Natural killer cell treated with Interleukin-12 subunit alpha and Interleukin-12 subunit beta and Interleukin-15 and Interleukin-18, amount 100 ng/mL, for 72 hours (primary cell): ENCODE results near the gene DNAJC3. TPM values are rescaled to one million over a fixed set of nuclear protein-coding genes. Genes with fewer than 3 reads are reported as not detected.

Experiments used
- ATAC-seq, 2 donors: fragments of 150-1000 bp; cut with Tn5 transposase in 1 of 2; sonication (Bioruptor Pico), chemical (Tn5 transposase) in 1 of 2; 2 replicates each; pipeline ENCODE4 v1.10.0; 2021
- DNase-seq: peaks from one replicate; pipeline ENCODE4 v3.0.0; 2022; ENCODE audit warnings: low spot score
- H3K27ac Mint-ChIP-seq, 2 donors: 1 replicate in 1 of 2; 2 replicates in 1 of 2; pipeline ENCODE4 v1.8.0; 2022; ENCODE audit warnings: mixed read lengths in 2 of 2, mild to moderate bottlenecking in 1 of 2, moderate library complexity in 1 of 2
- H3K27me3 Mint-ChIP-seq, 2 donors: 1 replicate in 1 of 2; 2 replicates in 1 of 2; pipeline ENCODE4 v1.8.0; 2022; ENCODE audit warnings: mixed read lengths in 2 of 2
- H3K36me3 Mint-ChIP-seq: one replicate; pipeline ENCODE4 v1.8.0; 2022; ENCODE audit warnings: mixed read lengths
- H3K4me1 Mint-ChIP-seq, 2 donors: 1 replicate in 1 of 2; 2 replicates in 1 of 2; pipeline ENCODE4 v1.8.0; 2022; ENCODE audit warnings: low read depth in 2 of 2, mixed read lengths in 2 of 2, mild to moderate bottlenecking in 1 of 2
- H3K4me3 Mint-ChIP-seq: one replicate; pipeline ENCODE4 v1.8.0; 2022; ENCODE audit warnings: mixed read lengths
- H3K9me3 Mint-ChIP-seq: 2 replicates; pipeline ENCODE4 v1.8.0; 2022; ENCODE audit warnings: mixed read lengths
- total RNA-seq, 2 donors: library from RNA; stranded (reverse); gene quantifications; one replicate each; pipeline ENCODE4 v1.2.3, GENCODE V29; 2022

DNAJC3 gene
- 10 to 100 TPM; 35.0 to 55.3 TPM for total RNA-seq

- DNase-seq (peak; percentile 100), ATAC-seq (peak; percentile 98 to 99)
- H3K4me1 Mint-ChIP-seq, result peaks cover 39 to 64% of the 10 kb centered on the region in 2 donors
- H3K36me3 Mint-ChIP-seq, result peaks cover 6% of the 10 kb centered on the region
- H3K27me3 Mint-ChIP-seq, result no peaks in the 10 kb centered on the region
- H3K4me3 Mint-ChIP-seq, result peak within 1 kb of the TSS; percentile 100
- H3K27ac Mint-ChIP-seq, result peak within 1 kb of the TSS; percentile 94 to 97
- no peaks in the 10 kb centered on the region for H3K9me3 Mint-ChIP-seq
Measured at GRCh38 chr13:95676762-95677563, at the start of gene DNAJC3. Gene DNAJC3 (plus strand): TSS chr13:95677139. CDS start chr13:95677256, 117 bp downstream.

GRCh38 chr13:95627590-95627989 is 49.3 kb upstream of the DNAJC3 start:
- no peaks in the 10 kb centered on the region for H3K4me1 Mint-ChIP-seq
- H3K27ac Mint-ChIP-seq, result no peak overlapping the region
- H3K36me3 Mint-ChIP-seq, result no peaks in the 10 kb centered on the region
- no peak overlapping the region for H3K4me3 Mint-ChIP-seq
- no peaks in the 10 kb centered on the region for H3K9me3 Mint-ChIP-seq
- H3K27me3 Mint-ChIP-seq, result peaks cover 28 to 55% of the 10 kb centered on the region in 2 donors
- ATAC-seq, result no peak
- no peak for DNase-seq

- DNase-seq, result no peak
- Mint-ChIP-seq H3K27me3 (peaks cover 29 to 60% of the 10 kb centered on the region in 2 donors), H3K4me1 (no peaks in the 10 kb centered on the region), H3K9me3 (no peaks in the 10 kb centered on the region), H3K36me3 (no peaks in the 10 kb centered on the region), H3K27ac (no peak overlapping the region), H3K4me3 (no peak overlapping the region)
- ATAC-seq, result no peak
Measured at GRCh38 chr13:95628488-95628887, 48.5 kb upstream of the DNAJC3 start.

- peak in 1 of 2 donors; percentile 51 for ATAC-seq
- H3K4me3 Mint-ChIP-seq, result no peak overlapping the region
- H3K4me1 Mint-ChIP-seq, result no peaks in the 10 kb centered on the region
- no peak for DNase-seq
- H3K27ac Mint-ChIP-seq, result no peak overlapping the region
- H3K36me3 Mint-ChIP-seq, result no peaks in the 10 kb centered on the region
- H3K9me3 Mint-ChIP-seq, result no peaks in the 10 kb centered on the region
- H3K27me3 Mint-ChIP-seq, result peaks cover 31 to 63% of the 10 kb centered on the region in 2 donors
Measured at GRCh38 chr13:95629071-95629470, 47.9 kb upstream of the DNAJC3 start.

- H3K4me1 Mint-ChIP-seq, result no peaks in the 10 kb centered on the region
- no peaks in the 10 kb centered on the region for H3K36me3 Mint-ChIP-seq
- DNase-seq, result no peak
- H3K27ac Mint-ChIP-seq, result no peak overlapping the region
- ATAC-seq, result no peak
- no peaks in the 10 kb centered on the region for H3K9me3 Mint-ChIP-seq
- peaks cover 29 to 65% of the 10 kb centered on the region in 2 donors for H3K27me3 Mint-ChIP-seq
- H3K4me3 Mint-ChIP-seq, result no peak overlapping the region
Measured at GRCh38 chr13:95630593-95630992, 46.3 kb upstream of the DNAJC3 start.

- DNase-seq (no peak), ATAC-seq (no peak)
- Mint-ChIP-seq H3K27ac (no peak overlapping the region), H3K4me1 (no peaks in the 10 kb centered on the region), H3K27me3 (peaks cover 28 to 47% of the 10 kb centered on the region in 2 donors), H3K4me3 (no peak overlapping the region), H3K9me3 (no peaks in the 10 kb centered on the region), H3K36me3 (no peaks in the 10 kb centered on the region)
Measured at GRCh38 chr13:95636853-95637252, 40.1 kb upstream of the DNAJC3 start.

- Mint-ChIP-seq H3K27me3 (peaks cover 23 to 36% of the 10 kb centered on the region in 2 donors), H3K36me3 (no peaks in the 10 kb centered on the region), H3K4me3 (no peak overlapping the region), H3K9me3 (no peaks in the 10 kb centered on the region), H3K4me1 (peaks cover 4 to 6% of the 10 kb centered on the region in 2 donors), H3K27ac (no peak overlapping the region)
- DNase-seq (no peak), ATAC-seq (no peak)
Measured at GRCh38 chr13:95641291-95642027, 35.5 kb upstream of the DNAJC3 start.

- ATAC-seq, result peak; percentile 43 to 53
- no peak overlapping the region for H3K27ac Mint-ChIP-seq
Measured at GRCh38 chr13:95642028-95642621, 34.8 kb upstream of the DNAJC3 start.

GRCh38 chr13:95642999-95643398 is 33.9 kb upstream of the DNAJC3 start:
- Mint-ChIP-seq H3K9me3 (no peaks in the 10 kb centered on the region), H3K27me3 (peaks cover 28 to 36% of the 10 kb centered on the region in 2 donors), H3K36me3 (no peaks in the 10 kb centered on the region), H3K4me3 (no peak overlapping the region), H3K4me1 (peaks cover 4 to 6% of the 10 kb centered on the region in 2 donors), H3K27ac (no peak overlapping the region)
- ATAC-seq, result no peak
- no peak for DNase-seq

More at GRCh38 chr13:95642028-95642621, 34.8 kb upstream of the DNAJC3 start:
- Mint-ChIP-seq H3K9me3 (no peaks in the 10 kb centered on the region), H3K36me3 (no peaks in the 10 kb centered on the region), H3K4me3 (no peak overlapping the region), H3K4me1 (peaks cover 4 to 6% of the 10 kb centered on the region in 2 donors), H3K27me3 (peaks cover 23 to 36% of the 10 kb centered on the region in 2 donors)
- no peak for DNase-seq

- H3K27ac Mint-ChIP-seq, result no peak overlapping the region
- ATAC-seq (no peak), DNase-seq (no peak)
- peaks cover 4 to 6% of the 10 kb centered on the region in 2 donors for H3K4me1 Mint-ChIP-seq
- H3K36me3 Mint-ChIP-seq, result no peaks in the 10 kb centered on the region
- peaks cover 28 to 36% of the 10 kb centered on the region in 2 donors for H3K27me3 Mint-ChIP-seq
- no peak overlapping the region for H3K4me3 Mint-ChIP-seq
- no peaks in the 10 kb centered on the region for H3K9me3 Mint-ChIP-seq
Measured at GRCh38 chr13:95643571-95643935, 33.4 kb upstream of the DNAJC3 start.

- H3K27ac Mint-ChIP-seq, result no peak overlapping the region
- peaks cover 28 to 36% of the 10 kb centered on the region in 2 donors for H3K27me3 Mint-ChIP-seq
- H3K36me3 Mint-ChIP-seq, result no peaks in the 10 kb centered on the region
- peaks cover 4 to 6% of the 10 kb centered on the region in 2 donors for H3K4me1 Mint-ChIP-seq
- H3K4me3 Mint-ChIP-seq, result no peak overlapping the region
- DNase-seq, result no peak
- H3K9me3 Mint-ChIP-seq, result no peaks in the 10 kb centered on the region
- peak; percentile 43 to 45 for ATAC-seq
Measured at GRCh38 chr13:95643936-95644598, 32.9 kb upstream of the DNAJC3 start.

GRCh38 chr13:95644601-95645052 is 32.3 kb upstream of the DNAJC3 start, which contains the start of gene DZIP1:
Gene DZIP1 (minus strand): TSS chr13:95644706. CDS start chr13:95642029, 2,677 bp downstream.
- H3K27ac Mint-ChIP-seq, result no peak within 1 kb of the TSS
- H3K27me3 Mint-ChIP-seq, result peaks cover 28 to 36% of the 10 kb centered on the region in 2 donors
- DNase-seq (no peak), ATAC-seq (peak; percentile 71 to 74)
- peaks cover 4 to 6% of the 10 kb centered on the region in 2 donors for H3K4me1 Mint-ChIP-seq
- no peaks in the 10 kb centered on the region for H3K9me3 Mint-ChIP-seq
- peak within 1 kb of the TSS; percentile 67 for H3K4me3 Mint-ChIP-seq
- no peaks in the 10 kb centered on the region for H3K36me3 Mint-ChIP-seq

GRCh38 chr13:95647321-95647720 is 29.6 kb upstream of the DNAJC3 start:
- Mint-ChIP-seq H3K9me3 (no peaks in the 10 kb centered on the region), H3K4me3 (no peak overlapping the region), H3K36me3 (no peaks in the 10 kb centered on the region), H3K4me1 (peaks cover 4 to 6% of the 10 kb centered on the region in 2 donors), H3K27ac (no peak overlapping the region), H3K27me3 (peaks cover 24 to 35% of the 10 kb centered on the region in 2 donors)
- no peak for DNase-seq
- ATAC-seq, result no peak
